Measurements from ENCODE around the gene KCNE3. TPM values are rescaled to one million over a fixed set of nuclear protein-coding genes. Genes with fewer than 3 reads are reported as not detected.

The KCNE3 gene
- total and polyA plus RNA-seq, 12 donors: 1.1 to 23.2 (median 7.7) TPM

DNA sequence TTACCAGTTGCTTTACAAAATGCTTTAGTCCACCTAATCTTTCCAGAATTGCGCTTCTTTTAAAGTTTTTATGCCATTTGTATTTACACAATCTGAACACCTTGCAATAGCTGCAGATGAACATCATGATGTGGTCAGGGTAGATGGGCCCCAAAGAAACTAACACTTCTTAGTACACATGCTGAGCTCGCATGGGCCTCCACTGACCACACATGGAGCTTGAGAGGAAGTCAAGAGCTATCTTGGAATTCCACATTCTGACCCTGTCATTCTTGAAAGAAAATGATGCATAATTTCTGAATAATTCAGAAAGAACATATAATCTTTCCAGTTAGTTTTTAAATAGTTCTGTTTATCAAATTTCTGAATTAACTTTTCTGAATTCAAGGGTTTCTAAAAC is 18.5 kb upstream of the KCNE3 start:
- WGBS, 4 donors: 80 to 94% (median 88%) methylated on average over 2 of the region's 2 CpGs
- Histone ChIP-seq H3K4me1 (replicated peaks in 1 of 2) (no peaks in the 10 kb centered on the region), H3K27ac (no peak overlapping the region), H3K36me3 (replicated peaks in 1 of 2) (no peaks in the 10 kb centered on the region), H3K27me3 (no peaks in the 10 kb centered on the region), H3K9me3 (replicated peaks in 1 of 3) (no peaks in the 10 kb centered on the region), H3K4me3 (no peak overlapping the region)
- DNase-seq: no peak
- intact Hi-C loops (cut with DNase I): no loop called here
- TF ChIP-seq CTCF (IDR thresholded peaks at IDR 0.05): no peak
- TF ChIP-seq POLR2A (IDR thresholded peaks at IDR 0.05): no peak

GRCh38 chr11:74480688-74481417 is 13.5 kb upstream of the KCNE3 start:
- WGBS, 4 donors: 48 to 54% (median 50%) methylated on average over 3 of the region's 3 CpGs
- no peak overlapping the region for H3K4me3 ChIP-seq
- no peak overlapping the region for H3K27ac ChIP-seq
- no peak for TF ChIP-seq CTCF (IDR thresholded peaks at IDR 0.05)
- TF ChIP-seq POLR2A (IDR thresholded peaks at IDR 0.05): no peak
- intact Hi-C loops (cut with DNase I): no loop called here
- no peaks in the 10 kb centered on the region for H3K27me3 ChIP-seq
- H3K4me1 ChIP-seq (replicated peaks in 1 of 2): no peaks in the 10 kb centered on the region
- DNase-seq: no peak
- H3K9me3 ChIP-seq (replicated peaks in 1 of 3): no peaks in the 10 kb centered on the region
- no peaks in the 10 kb centered on the region for H3K36me3 ChIP-seq (replicated peaks in 1 of 2)

DNA sequence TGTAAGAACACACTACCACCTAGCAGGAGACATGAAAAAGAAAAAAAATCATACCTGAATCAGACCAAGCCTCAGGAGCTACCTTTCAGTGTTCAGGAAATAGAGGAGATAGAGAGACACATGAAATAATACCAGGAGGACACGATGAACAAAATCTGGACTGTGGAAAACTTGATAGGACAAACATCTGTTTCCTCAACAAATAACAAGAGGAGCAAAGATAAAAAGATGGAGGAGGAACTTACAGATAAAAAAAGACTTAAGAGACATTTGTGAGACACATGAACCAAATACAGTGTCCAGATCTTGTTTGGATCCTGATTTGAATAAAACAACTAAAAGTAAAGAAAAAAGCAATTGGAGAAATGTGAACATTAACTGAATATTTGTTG is 12.4 kb upstream of the KCNE3 start:
- WGBS, 4 donors: 50 to 57% (median 52%) methylated on average over 1 of the region's 1 CpG
- intact Hi-C loops (cut with DNase I): no loop called here

More for the DNA sequence above, 12.4 kb upstream of the KCNE3 start:
- Histone ChIP-seq H3K4me3 (no peak overlapping the region), H3K9me3 (replicated peaks in 1 of 3) (no peaks in the 10 kb centered on the region), H3K36me3 (replicated peaks in 1 of 2) (no peaks in the 10 kb centered on the region), H3K27ac (no peak overlapping the region), H3K4me1 (replicated peaks in 1 of 2) (no peaks in the 10 kb centered on the region), H3K27me3 (no peaks in the 10 kb centered on the region)
- TF ChIP-seq CTCF (IDR thresholded peaks at IDR 0.05) (no peak), POLR2A (IDR thresholded peaks at IDR 0.05) (no peak)
- DNase-seq: no peak
